T-helper 9 cell (primary cell): ENCODE data around the gene YARS1.
A peak's percentile ranks its signal among the peaks of the same experiment; 100 is the strongest.

Experiments used
- DNase-seq: peaks from one replicate; pipeline ENCODE4 v3.0.0-alpha.2; 2020
- total RNA-seq, 2 donors: gene quantifications; one replicate each; lab custom pipeline; 2026; lab: John Stamatoyannopoulos, UW

YARS1 gene
- 98.9 to 321 reads per million in 2 donors for total RNA-seq

DNA sequence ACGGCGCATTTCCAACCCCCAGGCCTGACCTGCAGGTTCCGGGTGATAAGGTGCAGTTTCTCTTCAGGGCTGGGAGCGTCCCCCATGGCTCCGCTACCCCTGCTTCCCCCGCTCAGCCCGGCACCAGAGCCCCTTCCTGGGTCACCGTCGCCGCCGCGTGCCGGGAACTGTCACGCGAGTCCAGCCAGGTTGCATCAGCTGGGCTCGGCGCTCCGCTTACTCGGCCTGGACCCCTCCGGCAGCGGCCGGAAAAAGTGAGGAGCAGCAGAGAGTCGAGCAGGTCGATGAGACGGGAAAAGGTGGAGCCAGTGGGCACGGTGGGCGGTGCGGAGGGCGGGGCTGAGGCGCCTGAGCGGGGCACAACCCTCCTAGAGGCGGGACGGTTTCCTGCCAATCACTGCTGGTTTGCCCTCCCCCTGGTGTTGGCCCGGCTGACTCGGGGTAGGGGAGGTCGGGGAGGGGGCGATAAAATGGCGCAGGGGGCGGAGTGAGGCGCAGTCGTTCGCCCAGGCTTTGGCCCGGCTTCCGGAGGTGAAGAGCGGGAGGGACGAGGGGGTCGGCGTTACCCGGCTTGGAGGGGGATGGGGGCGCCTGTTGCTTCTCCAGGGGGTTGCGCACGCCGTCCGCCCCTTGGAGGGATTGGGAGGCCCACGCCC is at the start of gene YARS1, which contains the start of gene S100PBP:
Gene YARS1, minus strand, starts transcription at position 200 of the 656 bp plus-strand sequence. Its CDS starts 114 bp downstream, at position 86.
Gene S100PBP, plus strand, starts transcription at position 495 of the 656 bp plus-strand sequence. CDS start 8,447 bp downstream, outside the sequence.
- peak; percentile 100 for DNase-seq

DNA sequence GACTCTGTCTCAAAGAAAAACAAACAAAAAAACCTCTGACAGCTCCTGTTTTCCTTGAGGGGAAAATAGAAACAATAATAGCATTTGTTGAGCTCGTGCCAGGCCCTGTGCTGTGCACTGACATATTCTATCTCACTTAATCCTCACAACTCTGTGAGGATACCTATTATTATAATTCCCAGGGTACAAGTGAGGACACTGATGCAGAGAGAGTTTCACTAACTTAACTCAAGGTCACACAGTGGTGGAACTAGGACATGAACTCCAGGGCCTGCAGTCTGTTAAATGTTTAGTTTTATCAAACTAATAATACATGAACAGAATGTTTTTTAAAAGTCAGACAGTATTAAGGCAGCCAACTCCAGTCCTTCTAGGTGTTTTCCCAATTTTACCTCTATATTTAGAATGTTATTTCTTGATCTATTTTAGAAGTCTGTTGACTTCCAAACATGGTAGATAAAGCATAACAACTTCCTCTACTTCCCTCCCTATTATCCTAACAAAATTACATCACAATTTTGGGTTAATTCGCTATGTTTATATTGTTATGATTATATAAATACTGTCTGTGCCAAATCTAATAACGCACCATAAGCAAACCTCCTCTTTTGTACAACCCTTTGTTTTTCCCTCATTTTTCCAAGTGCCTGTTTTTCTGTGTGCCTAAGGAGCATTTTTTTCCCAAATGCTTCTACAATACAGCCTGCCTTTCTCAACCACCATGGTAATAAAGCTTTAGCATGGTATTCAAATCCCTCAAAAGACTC is 48.7 kb upstream of the YARS1 start:
- no peak for DNase-seq

DNA sequence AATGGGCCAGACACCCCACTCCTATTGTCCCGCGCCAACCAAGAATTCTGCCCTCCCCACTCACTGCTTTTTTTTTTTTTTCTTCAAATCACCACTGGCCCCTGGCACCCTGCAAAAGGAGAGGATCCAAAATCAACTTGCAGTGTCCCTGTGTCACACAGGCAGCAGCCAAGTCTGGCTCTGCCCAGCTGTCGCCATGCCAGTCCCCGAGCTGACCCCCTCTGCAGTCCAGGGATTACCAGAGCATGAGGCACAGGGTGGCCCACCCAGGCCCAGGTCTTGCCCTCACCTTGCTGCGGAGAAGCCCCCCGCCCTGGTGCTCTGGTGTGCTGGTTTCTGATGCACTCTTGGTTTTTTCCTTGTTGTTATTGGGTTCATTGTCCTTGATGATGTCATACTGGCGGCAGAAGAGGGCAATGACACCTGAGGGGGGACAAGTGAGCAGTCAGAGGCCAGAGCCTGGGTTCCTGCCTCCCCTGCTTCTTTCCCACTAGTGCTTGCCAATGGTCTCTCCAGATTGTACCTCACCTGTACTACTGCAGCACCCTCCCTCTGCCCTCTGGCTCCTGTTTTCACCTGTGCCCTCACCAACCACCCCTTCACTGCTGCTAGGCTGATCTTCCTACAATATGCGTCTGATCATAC is 47.3 kb upstream of the YARS1 start:
- no peak for DNase-seq

DNA sequence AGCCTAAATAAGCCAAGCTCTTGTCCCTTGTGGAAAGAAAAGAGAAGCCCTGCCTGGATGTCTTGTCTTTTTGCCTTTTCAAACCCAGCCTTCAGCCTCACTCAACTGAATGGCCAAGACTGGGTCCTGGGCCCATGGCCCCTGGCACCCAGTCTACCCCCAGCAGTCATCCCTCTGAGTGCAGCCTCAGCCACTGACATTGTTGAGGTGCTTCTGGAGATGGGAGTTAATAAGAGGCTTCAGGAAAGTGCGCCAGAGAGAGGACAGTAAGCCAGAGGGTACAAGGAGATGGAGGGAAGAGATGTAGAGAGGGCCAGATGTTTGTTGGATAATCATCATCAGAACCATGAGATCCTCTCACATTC is 46.7 kb upstream of the YARS1 start:
- no peak for DNase-seq

DNA sequence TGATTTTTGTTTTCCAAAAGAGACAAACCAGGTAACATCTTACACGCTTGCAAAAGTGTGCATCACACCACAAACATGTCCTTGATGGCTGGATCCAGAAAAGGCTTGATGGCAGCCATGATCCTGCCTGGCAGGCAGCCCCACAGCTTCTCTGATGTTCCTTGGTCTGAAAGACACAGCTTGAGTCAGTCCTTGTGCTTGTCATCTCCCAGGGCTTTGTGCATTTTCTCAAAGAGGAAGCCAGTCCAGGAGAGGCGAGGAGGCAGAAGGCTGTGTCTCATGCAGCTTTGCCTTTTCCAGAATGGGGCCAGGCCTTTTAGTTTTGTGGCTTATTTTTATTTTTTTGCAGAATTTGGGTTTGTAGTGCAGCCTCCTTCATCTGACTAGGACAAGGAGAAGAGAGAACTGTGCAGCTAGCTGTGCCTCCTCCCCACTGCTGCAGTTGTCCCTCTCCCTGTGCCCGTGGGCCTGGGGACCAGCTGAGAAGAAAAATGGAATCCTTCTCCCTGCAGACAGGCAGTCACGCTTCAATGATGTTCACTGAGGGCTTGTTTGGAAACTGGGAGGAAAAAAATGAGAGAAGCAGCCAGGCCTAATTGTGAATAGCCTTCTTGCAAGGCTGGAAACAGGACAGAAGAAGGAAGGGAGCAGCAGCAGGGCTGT is 46.2 kb upstream of the YARS1 start:
- DNase-seq: no peak

DNA sequence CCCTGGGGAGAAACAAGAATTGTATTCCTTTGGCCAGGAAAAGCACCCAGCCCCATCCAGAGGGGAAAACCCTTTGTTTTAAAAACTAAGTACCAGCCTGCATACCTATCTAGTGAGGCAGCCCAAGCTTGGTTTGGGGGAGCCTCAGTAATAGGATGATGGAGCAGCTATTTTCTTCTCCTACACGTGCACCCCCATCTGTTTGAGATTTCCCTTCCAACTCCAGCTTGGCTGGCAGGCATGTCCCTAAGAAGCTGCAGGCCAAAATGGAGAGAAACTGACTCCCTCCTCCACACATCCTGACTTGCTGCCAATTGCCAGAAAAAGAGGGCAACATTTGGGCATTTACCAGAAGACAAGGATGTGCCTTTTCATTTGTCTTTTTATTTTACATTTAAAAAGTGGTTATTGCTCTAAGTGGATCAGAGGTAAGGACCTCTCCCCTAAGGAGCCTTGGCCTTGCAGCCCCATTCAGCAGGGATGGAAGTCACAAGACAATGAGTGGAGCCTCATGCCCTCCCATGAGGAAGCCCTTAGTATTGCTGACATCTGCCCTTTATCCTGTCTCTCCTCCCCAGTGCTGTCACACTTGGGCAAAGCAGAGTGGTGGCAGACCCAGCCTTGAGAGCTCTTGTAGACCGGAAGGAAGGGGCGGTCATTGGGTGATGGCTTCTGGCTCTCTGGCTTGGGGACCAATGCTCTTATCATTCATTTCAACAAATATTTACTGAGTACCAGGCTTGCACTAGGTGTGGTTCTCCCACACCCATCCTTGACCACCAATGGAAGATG is 44.9 kb upstream of the YARS1 start:
- no peak for DNase-seq

DNA sequence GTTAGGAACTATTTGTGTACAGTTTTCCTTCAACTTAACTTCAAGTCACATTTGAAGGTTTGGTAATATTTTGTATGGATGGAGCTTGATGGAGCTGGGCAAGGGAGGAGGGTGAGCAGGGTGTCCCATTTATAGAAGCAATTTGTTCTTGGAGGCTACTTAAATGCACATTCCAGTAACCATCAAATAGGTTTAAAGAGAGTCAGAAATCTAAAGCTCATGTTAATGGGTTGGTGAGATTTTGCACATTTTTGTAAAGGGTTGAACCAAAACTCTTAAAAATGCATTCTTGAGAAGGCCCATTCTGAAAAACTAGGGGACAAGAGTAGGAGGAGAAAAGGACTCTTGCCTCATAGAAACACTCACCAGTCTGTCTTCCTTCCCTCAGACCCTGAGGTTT is 43.4 kb upstream of the YARS1 start:
- no peak for DNase-seq

DNA sequence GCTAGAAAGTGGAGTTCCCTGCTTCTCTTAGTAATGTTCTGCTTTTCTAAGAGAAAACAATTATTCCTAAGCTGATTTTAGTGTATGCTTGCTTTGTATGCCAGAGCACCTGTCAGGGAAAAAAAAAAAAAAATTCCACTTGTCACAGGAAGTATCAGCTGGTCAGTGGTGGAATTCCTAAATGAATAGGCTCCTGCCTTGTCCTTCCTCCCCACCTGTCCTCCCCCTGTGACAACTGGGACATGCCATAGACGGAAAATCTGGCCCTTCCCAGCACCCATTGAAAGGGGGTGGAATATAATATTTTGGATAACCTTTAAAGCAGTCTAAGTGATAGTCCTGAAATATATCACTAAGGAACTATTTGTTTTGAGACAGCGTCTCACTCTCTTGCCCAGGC is 42.8 kb upstream of the YARS1 start:
- DNase-seq: no peak

DNA sequence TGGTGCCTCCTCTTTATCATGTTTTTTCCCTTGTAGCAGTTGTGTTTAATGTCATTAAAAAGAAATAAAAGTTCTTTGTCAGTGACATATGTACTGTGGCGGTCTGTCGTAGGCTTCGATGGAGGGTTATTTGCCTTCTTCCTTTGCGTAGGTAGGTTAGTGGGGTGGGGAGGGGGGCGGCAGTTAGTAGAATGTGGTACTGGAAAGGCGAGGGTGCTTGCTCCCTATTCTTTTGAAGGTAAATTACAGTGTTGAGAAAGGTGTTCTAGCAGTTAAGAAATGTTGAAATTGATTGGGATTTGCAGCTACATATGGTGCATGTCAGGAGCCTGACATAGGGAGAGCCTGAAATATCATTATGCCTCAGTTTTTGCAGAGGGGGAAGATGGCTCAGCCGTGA is 41.6 kb upstream of the YARS1 start:
- DNase-seq: no peak

DNA sequence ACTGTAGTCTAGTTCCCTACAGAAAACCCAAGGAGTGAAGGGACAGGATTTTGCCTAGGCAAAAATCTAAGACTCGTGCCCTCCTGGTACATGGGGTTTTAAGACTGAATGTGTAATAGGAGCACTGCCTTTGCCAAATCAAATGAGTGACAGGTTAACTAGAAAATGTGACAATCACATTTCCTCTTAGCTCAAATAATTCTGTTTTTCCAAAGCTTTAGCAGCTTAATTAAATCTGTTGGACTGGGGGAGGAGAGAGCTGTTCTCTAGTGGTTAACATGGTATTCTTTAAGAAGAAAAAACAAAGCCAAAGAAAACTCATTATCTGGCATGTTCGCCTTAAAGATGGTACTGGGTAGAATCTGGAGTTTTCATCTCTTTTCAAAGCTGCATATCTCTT is 41.0 kb upstream of the YARS1 start:
- DNase-seq: no peak

DNA sequence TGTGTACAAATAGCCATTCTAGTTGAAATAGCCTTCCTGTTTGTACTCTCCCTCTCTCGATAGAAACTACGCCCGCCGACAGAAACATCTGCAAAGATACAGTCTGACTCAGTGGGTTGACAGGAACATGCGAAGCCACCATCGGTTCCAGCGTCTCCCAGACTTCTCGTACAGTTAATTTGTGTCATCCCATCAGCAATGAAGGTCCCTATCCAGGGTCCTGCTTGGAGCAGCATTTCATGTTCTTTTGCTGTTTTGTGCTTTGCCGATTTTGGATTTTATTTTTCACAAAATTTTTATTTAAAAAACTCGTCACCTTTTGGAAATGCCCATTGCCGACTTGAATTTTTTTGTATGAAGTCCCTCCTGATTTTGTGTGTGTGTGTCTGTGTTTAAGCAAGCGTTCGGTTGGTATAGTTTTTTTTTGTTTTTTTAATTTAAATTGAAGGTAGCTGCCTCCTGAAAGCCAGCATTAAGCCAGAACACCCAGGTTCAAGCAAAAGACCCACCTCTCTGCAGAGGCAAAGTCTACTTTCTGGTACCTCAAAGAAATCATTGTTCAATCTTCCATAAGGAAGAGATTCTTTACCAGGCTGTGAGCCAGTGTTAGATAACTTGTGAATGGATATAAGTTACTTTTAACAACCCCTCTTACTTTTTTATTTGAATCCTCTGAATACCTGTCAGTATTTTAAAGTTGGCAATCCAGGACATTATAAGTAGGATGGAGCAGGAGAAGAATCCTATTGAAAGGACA is 38.9 kb upstream of the YARS1 start:
- no peak for DNase-seq

DNA sequence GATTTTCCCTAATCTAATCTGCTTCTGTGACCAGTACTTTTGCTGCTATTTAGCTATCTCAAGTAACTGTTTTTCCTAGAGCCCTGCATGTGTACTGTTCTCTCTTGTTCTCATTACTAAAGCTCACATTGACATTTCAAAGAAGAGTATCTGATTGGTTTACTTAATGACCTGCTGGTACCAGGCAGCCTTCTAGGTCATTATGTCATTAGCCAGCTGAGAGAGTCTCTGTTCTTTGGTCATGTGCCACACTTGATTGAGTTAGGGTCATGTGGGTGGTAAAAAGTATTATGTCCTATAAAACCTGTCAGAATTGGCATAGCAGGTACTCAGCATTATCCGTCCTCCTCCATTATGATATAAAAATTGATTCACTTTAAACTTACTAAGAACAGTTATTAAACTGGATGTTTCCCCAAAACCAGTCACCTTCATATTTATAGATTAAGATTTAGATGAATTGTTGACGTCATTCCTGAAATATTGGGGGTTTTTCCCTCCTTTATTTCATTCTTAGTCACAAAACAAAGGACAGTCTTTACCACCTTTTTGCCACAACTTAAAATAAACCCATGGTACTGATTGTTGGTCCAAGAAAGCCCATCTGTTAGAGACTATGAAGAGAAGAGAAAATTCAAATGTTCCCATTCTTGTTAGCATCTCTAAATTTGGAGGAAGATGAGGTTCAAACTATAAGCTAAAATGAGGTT is 31.4 kb upstream of the YARS1 start:
- no peak for DNase-seq

DNA sequence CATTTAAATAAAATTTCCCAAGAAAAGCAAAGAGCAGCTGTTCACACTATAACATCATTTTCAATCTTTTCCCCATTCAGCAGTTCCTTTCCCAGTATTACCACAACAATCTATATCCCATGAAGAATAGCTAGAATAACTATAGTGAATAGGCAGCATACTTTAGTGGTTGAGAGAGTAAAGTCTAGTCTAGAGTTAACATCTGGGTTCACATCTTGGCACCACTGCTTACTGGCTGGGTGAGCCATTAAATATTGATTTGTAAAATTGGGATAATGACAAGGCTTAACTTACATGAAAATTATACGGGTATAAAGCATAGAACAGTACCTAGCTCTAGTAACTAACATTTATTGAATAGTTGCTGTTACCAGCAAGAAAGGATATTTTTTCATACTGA is 14.7 kb upstream of the YARS1 start:
- DNase-seq: no peak

DNA sequence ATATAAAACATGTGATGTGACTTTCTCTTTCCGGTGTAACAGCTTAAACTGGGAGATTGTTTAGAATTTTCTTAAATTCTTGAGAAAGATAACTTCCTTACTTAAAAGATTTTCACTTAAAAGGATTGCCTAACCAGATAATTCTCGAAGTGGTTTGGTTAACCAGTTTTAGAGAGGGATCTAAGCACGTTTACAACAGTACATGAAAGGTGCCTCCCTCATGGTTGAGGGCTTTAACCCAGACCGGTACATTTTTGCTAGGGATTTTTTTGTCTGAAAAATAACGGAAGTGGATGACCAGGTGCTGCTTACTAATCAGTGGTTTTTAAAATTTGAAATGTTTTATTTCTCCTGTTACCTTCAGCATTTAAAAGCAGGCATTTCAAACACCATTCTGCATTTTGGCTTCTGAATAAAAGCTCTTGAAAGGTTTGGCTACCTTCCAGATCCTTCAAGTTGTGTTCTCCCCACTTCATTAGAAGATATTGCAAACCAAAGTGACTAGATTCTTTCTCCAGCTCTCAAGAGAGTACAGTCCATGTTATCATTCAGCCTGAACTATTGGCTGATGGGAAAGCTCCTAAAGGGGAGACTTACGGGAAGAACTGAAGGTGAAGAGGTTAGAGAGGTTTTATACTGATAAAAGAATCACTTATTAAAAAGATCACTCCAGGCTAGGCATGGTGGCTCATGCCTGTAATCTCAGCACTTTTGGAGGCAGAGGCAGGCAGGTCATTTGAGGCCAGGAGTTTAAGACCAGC is 13.1 kb upstream of the YARS1 start:
- no peak for DNase-seq

DNA sequence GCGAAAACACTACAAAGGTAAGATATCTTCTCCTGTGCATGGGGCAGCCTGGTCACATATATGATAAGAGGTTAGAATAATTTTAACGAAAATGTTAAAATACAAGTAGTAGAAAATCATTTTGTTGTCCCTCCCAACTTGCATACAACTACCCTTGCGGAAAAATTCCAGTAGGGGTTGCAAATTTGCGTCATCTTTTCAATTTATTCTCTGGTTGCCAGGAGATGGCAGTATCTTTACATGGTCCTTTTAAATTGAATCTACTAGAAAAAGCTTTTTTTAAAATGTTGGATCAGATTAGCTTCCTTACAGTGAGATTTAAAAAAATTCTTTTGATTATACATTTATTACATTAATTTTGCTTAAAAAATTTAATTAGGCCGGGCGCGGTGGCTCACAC is 11.2 kb upstream of the YARS1 start:
- DNase-seq: no peak

DNA sequence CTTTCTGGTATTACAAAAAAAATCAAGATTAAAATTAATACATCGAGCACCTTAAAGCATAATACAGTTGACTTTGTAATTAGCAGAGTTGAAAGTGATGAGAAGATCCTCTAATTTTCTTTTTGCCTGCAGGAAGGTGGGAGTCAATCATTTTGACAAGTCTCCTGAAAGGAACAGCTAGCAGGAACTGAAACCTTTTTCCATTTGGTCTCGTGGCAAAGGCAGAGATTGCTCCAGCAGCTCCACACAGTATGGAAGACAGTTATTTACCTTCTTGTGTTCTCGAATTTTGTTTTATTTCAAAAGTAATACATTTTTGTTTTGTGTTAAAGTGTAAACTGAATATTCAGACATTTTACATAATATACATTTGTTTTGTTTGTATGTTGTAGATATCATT is 8.0 kb upstream of the YARS1 start:
- DNase-seq: no peak

DNA sequence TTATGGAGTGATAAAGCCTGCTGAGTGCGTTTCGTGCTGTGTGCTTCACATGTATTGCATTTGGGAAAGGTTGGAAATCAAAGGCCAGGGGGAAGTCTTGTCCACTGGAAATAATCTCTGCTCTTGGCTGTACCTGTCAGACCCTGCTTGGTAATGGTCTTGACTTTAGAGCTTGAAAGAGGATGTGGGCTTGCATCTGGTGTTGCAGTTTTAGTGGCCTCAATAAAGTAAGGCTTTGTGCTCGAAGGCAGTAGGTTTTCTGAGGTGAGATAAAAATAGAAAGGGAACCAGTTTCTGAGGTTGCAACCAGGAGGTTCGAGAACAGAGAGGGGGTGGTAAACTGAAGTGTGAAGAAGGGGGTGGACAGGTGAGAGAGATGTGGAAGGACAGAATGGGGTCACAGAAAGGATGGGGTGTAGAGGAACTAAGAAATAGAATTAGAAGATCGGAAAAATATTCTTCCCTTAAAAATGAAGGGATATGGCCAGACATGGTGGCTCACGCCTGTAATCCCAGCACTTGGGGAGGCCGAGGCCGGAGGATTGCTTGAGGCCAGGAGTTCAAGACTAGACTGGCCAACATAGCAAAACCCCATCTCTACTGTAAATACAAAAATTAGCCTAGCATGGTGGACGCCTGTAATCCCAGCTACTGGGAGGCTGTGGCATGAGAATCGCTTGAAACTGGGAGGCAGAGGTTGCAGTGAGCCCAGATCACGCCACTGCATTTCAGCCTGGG is 1.8 kb upstream of the YARS1 start:
- DNase-seq: no peak

DNA sequence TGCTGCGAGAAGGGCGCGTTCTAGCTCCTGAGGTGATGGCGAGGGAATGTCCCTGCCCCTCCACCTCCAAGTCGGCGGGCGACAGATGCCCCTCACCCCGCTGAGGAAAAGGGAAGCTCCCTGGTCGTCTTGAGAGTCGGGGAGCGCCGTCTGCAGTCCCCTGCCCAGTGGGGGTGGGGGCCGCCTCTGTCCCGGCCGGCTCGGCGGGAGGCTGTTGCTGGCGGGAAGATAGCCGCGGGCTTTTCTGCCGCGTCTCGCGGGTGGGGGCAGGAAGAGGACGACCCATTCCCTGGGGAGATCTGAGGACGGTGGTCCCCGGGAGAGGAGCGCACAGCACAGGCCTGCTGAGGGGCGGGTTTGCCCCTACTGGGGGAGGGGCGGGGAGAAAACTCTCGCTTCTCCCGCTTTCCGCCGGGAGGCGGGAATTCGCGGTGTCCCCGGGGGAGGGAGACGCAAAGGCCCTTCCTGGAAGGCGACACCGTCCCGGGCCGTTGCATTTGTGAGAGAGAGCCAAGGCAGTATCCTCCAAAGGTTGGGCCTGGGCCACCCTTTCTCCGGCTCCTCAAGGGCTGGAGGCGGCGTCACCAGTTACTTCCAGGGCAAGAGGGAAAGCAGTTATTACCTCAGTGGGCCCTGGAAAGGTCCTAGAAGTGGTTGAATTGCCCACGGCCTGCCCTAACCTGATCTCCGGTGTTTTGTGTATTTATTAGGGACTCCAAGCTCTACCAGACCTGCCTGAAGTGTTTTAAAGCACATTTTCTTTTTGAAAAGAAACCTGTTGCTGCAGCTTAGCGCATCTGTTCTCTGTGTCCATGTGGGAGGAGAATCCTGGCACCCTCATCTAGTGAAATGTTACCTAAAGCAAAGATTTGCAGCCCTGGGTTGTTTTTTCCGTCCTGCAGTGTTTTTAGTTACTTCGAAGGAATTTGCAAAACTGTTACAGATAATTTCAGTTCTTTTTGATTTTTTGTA is 943 bp upstream of the YARS1 start:
- DNase-seq: peak; percentile 17
